Lower lobe of right lung (tissue), 2 donors: Measurements from ENCODE around the gene MNS1. TPM values are rescaled to one million over a fixed set of nuclear protein-coding genes. Genes with fewer than 3 reads are reported as not detected.

Experiments
- ATAC-seq, 2 donors: fragments of 200-7000 bp; cut with Tn5 transposase; one replicate each; pipeline ENCODE4 v1.9.1; 2020 to 2022; ENCODE audit warnings: mild to moderate bottlenecking in 2 of 2, moderate library complexity in 2 of 2
- DNase-seq: peaks from one replicate; pipeline ENCODE4 v3.0.0-alpha.2; 2020
- H3K27ac ChIP-seq: fragments of 200-600 bp; one replicate; pipeline ENCODE4 v1.8.0; 2022
- H3K27me3 ChIP-seq: fragments of 200-600 bp; one replicate; pipeline ENCODE4 v1.8.0; 2022; ENCODE audit warnings: low read depth
- H3K36me3 ChIP-seq: fragments of 200-600 bp; one replicate; pipeline ENCODE4 v1.8.0; 2022; ENCODE audit warnings: mild to moderate bottlenecking
- H3K4me1 ChIP-seq: fragments of 200-600 bp; one replicate; pipeline ENCODE4 v1.8.0; 2022
- H3K4me3 ChIP-seq: fragments of 200-600 bp; one replicate; pipeline ENCODE4 v1.8.0; 2022; ENCODE audit warnings: mild to moderate bottlenecking
- H3K9me3 ChIP-seq: fragments of 200-600 bp; one replicate; pipeline ENCODE4 v1.8.0; 2022
- CTCF ChIP-seq: fragments of 200-600 bp; IDR thresholded peaks from one replicate; pipeline ENCODE4 v1.8.0; 2022; ENCODE audit warnings: antibody characterized with exemption, mild to moderate bottlenecking
- intact Hi-C: fragments of 100-400 bp; cut with DNase I; formaldehyde crosslinking; loops from one replicate; pipeline ENCODE4 v1.11.0; 2022
- total RNA-seq: library from RNA; stranded (reverse); fragmentation: NEBNext Ultra II Directional; extraction: Animal tissue kit (Norgen Biotek cat#: 25700); gene quantifications from one replicate; pipeline ENCODE4 v1.2.1, GENCODE V29; 2021
- donor health status: DM: no; HTN: yes; CAD: no; lungs with severe emphysema.

Gene MNS1
- total RNA-seq, 1 donor from 2014 or later, result 2.3 TPM

GRCh38 chr15:56445746-56446145 is 19.2 kb downstream of the MNS1 start:
- H3K36me3 ChIP-seq, result no peaks in the 10 kb centered on the region
- DNase-seq (no peak), ATAC-seq (no peak)
- no peak overlapping the region for H3K27ac ChIP-seq
- H3K4me3 ChIP-seq, result no peak overlapping the region
- no peaks in the 10 kb centered on the region for H3K27me3 ChIP-seq
- no peaks in the 10 kb centered on the region for H3K4me1 ChIP-seq
- H3K9me3 ChIP-seq, result no peaks in the 10 kb centered on the region
- intact Hi-C loops, result no loop called here
- TF ChIP-seq CTCF, result no peak

- TF ChIP-seq CTCF, result no peak
- intact Hi-C loops, result no loop called here
- no peak for ATAC-seq
- Histone ChIP-seq H3K27me3 (no peaks in the 10 kb centered on the region), H3K4me1 (no peaks in the 10 kb centered on the region), H3K4me3 (no peak overlapping the region), H3K27ac (no peak overlapping the region), H3K36me3 (no peaks in the 10 kb centered on the region), H3K9me3 (no peaks in the 10 kb centered on the region)
- DNase-seq, result no peak
These were observed 22.6 kb downstream of the MNS1 start for GRCh38 chr15:56442354-56442753.

- DNase-seq (no peak), ATAC-seq (no peak)
- H3K4me1 ChIP-seq, result no peaks in the 10 kb centered on the region
- TF ChIP-seq CTCF, result no peak
- H3K4me3 ChIP-seq, result no peak overlapping the region
- no peaks in the 10 kb centered on the region for H3K27me3 ChIP-seq
- intact Hi-C loops, result no loop called here
- no peaks in the 10 kb centered on the region for H3K9me3 ChIP-seq
- H3K27ac ChIP-seq, result no peak overlapping the region
- H3K36me3 ChIP-seq, result no peaks in the 10 kb centered on the region
These were observed 24.6 kb downstream of the MNS1 start for GRCh38 chr15:56440214-56440770.

- DNase-seq (no peak), ATAC-seq (no peak)
- intact Hi-C loops, result no loop called here
- no peak for TF ChIP-seq CTCF
- Histone ChIP-seq H3K4me1 (no peaks in the 10 kb centered on the region), H3K9me3 (no peaks in the 10 kb centered on the region), H3K36me3 (no peaks in the 10 kb centered on the region), H3K4me3 (no peak overlapping the region), H3K27me3 (no peaks in the 10 kb centered on the region), H3K27ac (no peak overlapping the region)
These were observed 32.6 kb downstream of the MNS1 start for GRCh38 chr15:56432304-56432703.

DNA sequence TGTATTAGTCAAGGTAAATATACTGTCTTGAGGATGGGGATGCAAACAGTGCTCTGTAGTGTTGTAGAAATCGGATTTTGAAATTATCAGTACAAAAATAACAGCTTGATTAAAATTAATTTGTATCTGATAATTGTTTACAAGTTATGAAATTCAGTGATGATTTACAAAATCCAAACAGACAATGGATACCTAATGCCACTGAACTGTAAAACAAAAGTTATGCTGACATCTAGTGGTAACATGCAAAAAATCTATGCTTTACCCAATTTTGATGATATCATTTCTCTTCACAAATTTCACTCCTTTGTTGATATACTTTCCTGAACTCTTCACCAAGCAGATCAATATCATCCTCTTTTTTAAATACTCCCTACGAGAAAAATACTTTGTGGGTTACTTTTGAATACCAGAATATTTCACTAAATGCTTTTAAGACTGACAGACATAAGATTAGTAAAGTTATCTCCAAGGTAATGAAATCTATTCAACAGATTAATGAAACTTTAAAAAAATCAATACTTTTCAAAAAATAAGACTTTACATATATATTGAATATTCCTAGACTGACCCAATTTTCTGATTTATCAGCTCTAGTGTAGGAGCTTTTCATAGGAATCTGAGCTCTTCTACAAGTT is 36.0 kb downstream of the MNS1 start:
- TF ChIP-seq CTCF, result peak; percentile 41
- Histone ChIP-seq H3K4me1 (no peaks in the 10 kb centered on the region), H3K27ac (no peak overlapping the region), H3K36me3 (no peaks in the 10 kb centered on the region), H3K27me3 (no peaks in the 10 kb centered on the region), H3K9me3 (no peaks in the 10 kb centered on the region), H3K4me3 (no peak overlapping the region)
- ATAC-seq (no peak), DNase-seq (no peak)
- intact Hi-C loops, result loop anchor here (10.0 kb wide), 1 partner anchor 184 kb away; the partner anchor contains the start of gene RFX7
